DND-41 (cell line): ENCODE measurements around the gene CAPN1.

Experiments
- ATAC-seq: fragments of 200-7000 bp; cut with Tn5 transposase; 3 replicates; pipeline ENCODE4 v1.9.1; 2021; ENCODE audit warnings: low read depth; ENCODE audit not compliant: insufficient read depth
- DNase-seq: peaks from one replicate; pipeline ENCODE4 v3.0.0-alpha.2; 2020
- H2AFZ ChIP-seq: 2 replicates; pipeline ENCODE4 v1.6.0; 2012; ENCODE audit warnings: low read depth, low read length
- H3K27ac ChIP-seq: 2 replicates; pipeline ENCODE4 v1.5.1; 2012; ENCODE audit warnings: low read length, inconsistent platforms
- H3K27me3 ChIP-seq: fragments of 200-600 bp; sonication (generic); 2 replicates; pipeline ENCODE4 v1.6.0; 2012; ENCODE audit warnings: low read length, mild to moderate bottlenecking, inconsistent platforms; ENCODE audit not compliant: insufficient read depth, poor library complexity
- H3K36me3 ChIP-seq: 2 replicates; pipeline ENCODE4 v1.5.1; 2012; ENCODE audit warnings: low read length, inconsistent platforms; ENCODE audit not compliant: insufficient read depth
- H3K4me1 ChIP-seq: 2 replicates; pipeline ENCODE4 v1.5.1; 2012; ENCODE audit warnings: mild to moderate bottlenecking, low read length; ENCODE audit not compliant: insufficient read depth
- H3K4me2 ChIP-seq: 2 replicates; pipeline ENCODE4 v1.6.0; 2012; ENCODE audit warnings: mild to moderate bottlenecking, moderate library complexity, low read length, inconsistent platforms; ENCODE audit not compliant: insufficient read depth
- H3K4me3 ChIP-seq, 2 experiments: fragments of 200-600 bp in 1 of 2; shearing (Covaris generic) in 1 of 2; 2 replicates each; pipeline ENCODE4 v1.5.1; 2012 to 2016; ENCODE audit warnings: inconsistent platforms in 2 of 2, low read length in 2 of 2, mild to moderate bottlenecking in 2 of 2, low read depth in 1 of 2, moderate library complexity in 1 of 2
- H3K79me2 ChIP-seq: 2 replicates; pipeline ENCODE4 v1.6.0; 2012; ENCODE audit warnings: low read length, inconsistent platforms; ENCODE audit not compliant: insufficient read depth
- H3K9ac ChIP-seq: 2 replicates; pipeline ENCODE4 v1.6.0; 2012; ENCODE audit warnings: low read depth, mild to moderate bottlenecking, inconsistent platforms, low read length, moderate library complexity
- H3K9me3 ChIP-seq: 2 replicates; pipeline ENCODE4 v1.5.1; 2012; ENCODE audit warnings: low read length, moderate library complexity, mild to moderate bottlenecking, inconsistent platforms; ENCODE audit not compliant: insufficient read depth, severe bottlenecking
- H4K20me1 ChIP-seq: 2 replicates; pipeline ENCODE4 v1.6.0; 2012; ENCODE audit warnings: low read length; ENCODE audit not compliant: insufficient read depth
- CTCF ChIP-seq: IDR thresholded peaks from 2 replicates; pipeline ENCODE4 v1.5.1; 2012; ENCODE audit warnings: borderline replicate concordance, low read length, moderate library complexity, mild to moderate bottlenecking; ENCODE audit not compliant: poor library complexity, severe bottlenecking; ENCODE audit errors: extremely low read depth
- EZH2 ChIP-seq: IDR thresholded peaks from 3 replicates; pipeline ENCODE4 v1.6.1; 2012; ENCODE audit warnings: borderline replicate concordance, low read depth, mild to moderate bottlenecking, moderate library complexity, low read length, inconsistent platforms; ENCODE audit not compliant: severe bottlenecking

The CAPN1 gene

GRCh38 chr11:65206441-65206841 lies 24.7 kb downstream of the CAPN1 start:
- H3K9me3 ChIP-seq = no peaks in the 10 kb centered on the region
- no peak overlapping the region for H3K9ac ChIP-seq
- no peaks in the 10 kb centered on the region for H4K20me1 ChIP-seq
- H3K36me3 ChIP-seq = peaks cover 58% of the 10 kb centered on the region
- no peak overlapping the region for H3K4me2 ChIP-seq
- ATAC-seq = no peak
- no peak for DNase-seq
- no peak overlapping the region for H3K4me3 ChIP-seq
- H3K27ac ChIP-seq = no peak overlapping the region
- no peaks in the 10 kb centered on the region for H3K4me1 ChIP-seq
- no peak for TF ChIP-seq CTCF
- TF ChIP-seq EZH2 = no peak
- H3K27me3 ChIP-seq = no peaks in the 10 kb centered on the region
- H2AFZ ChIP-seq = no peak overlapping the region
- H3K79me2 ChIP-seq = no peaks in the 10 kb centered on the region

GRCh38 chr11:65206901-65207300 lies 25.2 kb downstream of the CAPN1 start:
- no peak for ATAC-seq
- Histone ChIP-seq H3K27ac (no peak overlapping the region), H4K20me1 (no peaks in the 10 kb centered on the region), H3K79me2 (no peaks in the 10 kb centered on the region), H3K4me1 (no peaks in the 10 kb centered on the region), H2AFZ (no peak overlapping the region), H3K4me3 (no peak overlapping the region), H3K27me3 (no peaks in the 10 kb centered on the region), H3K9ac (no peak overlapping the region), H3K4me2 (no peak overlapping the region), H3K36me3 (peaks cover 58% of the 10 kb centered on the region), H3K9me3 (no peaks in the 10 kb centered on the region)
- no peak for DNase-seq
- no peak for TF ChIP-seq EZH2
- no peak for TF ChIP-seq CTCF

- Histone ChIP-seq H3K27ac (no peak overlapping the region), H3K36me3 (peaks cover 58% of the 10 kb centered on the region), H3K79me2 (no peaks in the 10 kb centered on the region), H3K9ac (no peak overlapping the region), H3K9me3 (no peaks in the 10 kb centered on the region), H4K20me1 (no peaks in the 10 kb centered on the region), H3K27me3 (no peaks in the 10 kb centered on the region), H3K4me1 (no peaks in the 10 kb centered on the region), H3K4me2 (no peak overlapping the region), H2AFZ (no peak overlapping the region), H3K4me3 (no peak overlapping the region)
- no peak for TF ChIP-seq CTCF
- no peak for TF ChIP-seq EZH2
- no peak for DNase-seq
- ATAC-seq = no peak
Measured at GRCh38 chr11:65207918-65208784, 26.4 kb downstream of the CAPN1 start.
